BLaER1 treated with 17β-estradiol and CSF1 and Interleukin-3, amounts not matched to agents 10 nM and 100 nM (cell line): ENCODE results near the gene OR10H1.
A peak's percentile ranks its signal among the peaks of the same experiment; 100 is the strongest.
"Not testable (repeated sequence)": the region's sequence is repeated elsewhere in the genome, so short reads cannot be mapped to it uniquely, and the experiment has no call there.

ENCODE experiments used
- H3K27ac ChIP-seq, 11 experiments: shearing (Covaris generic); formaldehyde crosslinking; 2 replicates each; pipeline ENCODE4 v1.8.1; 2022
- H3K27me3 ChIP-seq, 11 experiments: shearing (Covaris generic); formaldehyde crosslinking; 2 replicates each; pipeline ENCODE4 v1.8.1; 2022
- H3K36me3 ChIP-seq, 11 experiments: shearing (Covaris generic); formaldehyde crosslinking; 2 replicates each; pipeline ENCODE4 v1.8.1; 2022
- H3K4me1 ChIP-seq, 10 experiments: shearing (Covaris generic); formaldehyde crosslinking; 2 replicates each; pipeline ENCODE4 v1.8.1; 2022
- H3K4me2 ChIP-seq, 11 experiments: shearing (Covaris generic); formaldehyde crosslinking; 2 replicates each; pipeline ENCODE4 v1.8.1; 2022
- H3K4me3 ChIP-seq, 10 experiments: shearing (Covaris generic); formaldehyde crosslinking; 2 replicates each; pipeline ENCODE4 v1.8.1; 2022
- H3K9ac ChIP-seq, 11 experiments: shearing (Covaris generic); formaldehyde crosslinking; 2 replicates each; pipeline ENCODE4 v1.8.1; 2022
- H3K9me3 ChIP-seq, 11 experiments: shearing (Covaris generic); formaldehyde crosslinking; replicated peaks in 1 of 11; 2 replicates each; pipeline ENCODE4 v1.8.1; 2022
- H4K20me1 ChIP-seq, 11 experiments: shearing (Covaris generic); formaldehyde crosslinking; 2 replicates each; pipeline ENCODE4 v1.8.1; 2022
- Cebpa-rat ChIP-seq, 11 experiments: shearing (Covaris generic); IDR thresholded peaks; 2 replicates each; pipeline ENCODE4 v1.8.1; 2022

The OR10H1 gene

GRCh38 chr19:15815306-15815705 is at the start of gene OR10H1:
Gene OR10H1, minus strand, starts transcription at chr19:15815664. Its CDS starts 7,627 bp downstream, at chr19:15808037.
- no peak for TF ChIP-seq Cebpa-rat (IDR thresholded peaks at IDR 0.05)
- H3K27me3 ChIP-seq: no peaks in the 10 kb centered on the region
- no peak within 1 kb of the TSS for H3K4me3 ChIP-seq
- no peak within 1 kb of the TSS for H3K27ac ChIP-seq
- no peak within 1 kb of the TSS for H3K9ac ChIP-seq
- no peak within 1 kb of the TSS for H3K4me2 ChIP-seq
- H3K4me1 ChIP-seq: peaks cover 0 to 3% (median 0%) of the 10 kb centered on the region in 10 experiments; a peak in 1 of 20 replicates
- H4K20me1 ChIP-seq: no peaks in the 10 kb centered on the region
- no peaks in the 10 kb centered on the region for H3K9me3 ChIP-seq
- no peaks in the 10 kb centered on the region for H3K36me3 ChIP-seq

- H3K4me2 ChIP-seq: peak overlapping the region in 9 of 11 experiments; percentile 5 to 54 (median 48); a peak in 16 of 22 replicates
- H3K9me3 ChIP-seq: peaks cover 0 to 6% (median 0%) of the 10 kb centered on the region in 11 experiments; a peak in 1 of 22 replicates
- H3K4me1 ChIP-seq: peaks cover 8 to 93% (median 87%) of the 10 kb centered on the region in 10 experiments; a peak in 19 of 20 replicates
- peak overlapping the region in 4 of 11 experiments; percentile 4 to 63 (median 37); a peak in 3 of 22 replicates for H3K9ac ChIP-seq
- H3K4me3 ChIP-seq: no peak overlapping the region
- no peaks in the 10 kb centered on the region for H3K36me3 ChIP-seq
- no peaks in the 10 kb centered on the region for H4K20me1 ChIP-seq
- H3K27me3 ChIP-seq: no peaks in the 10 kb centered on the region
- H3K27ac ChIP-seq: peak overlapping the region in 8 of 11 experiments; percentile 12 to 92 (median 40); a peak in 13 of 22 replicates
- no peak for TF ChIP-seq Cebpa-rat (IDR thresholded peaks at IDR 0.05)
Measured at GRCh38 chr19:15864824-15865223, 49.4 kb upstream of the OR10H1 start.

- H3K4me3 ChIP-seq: no peak overlapping the region
- peaks cover 0 to 6% (median 0%) of the 10 kb centered on the region in 11 experiments; a peak in 1 of 22 replicates for H3K9me3 ChIP-seq
- H4K20me1 ChIP-seq: no peaks in the 10 kb centered on the region
- peak overlapping the region in 7 of 11 experiments; percentile 22 to 57 (median 49); a peak in 10 of 22 replicates for H3K4me2 ChIP-seq
- peak overlapping the region in 6 of 11 experiments; percentile 1 to 61 (median 52); a peak in 8 of 22 replicates for H3K27ac ChIP-seq
- peak overlapping the region in 1 of 11 experiments; percentile 26; a peak in 1 of 22 replicates for H3K9ac ChIP-seq
- no peaks in the 10 kb centered on the region for H3K36me3 ChIP-seq
- no peak for TF ChIP-seq Cebpa-rat (IDR thresholded peaks at IDR 0.05)
- peaks cover 0 to 93% (median 85%) of the 10 kb centered on the region in 10 experiments; a peak in 17 of 20 replicates for H3K4me1 ChIP-seq
- no peaks in the 10 kb centered on the region for H3K27me3 ChIP-seq
Measured at GRCh38 chr19:15863272-15863671, 47.8 kb upstream of the OR10H1 start.

- Histone ChIP-seq H3K4me1 (peaks cover 0 to 86% (median 78%) of the 10 kb centered on the region in 10 experiments; a peak in 17 of 20 replicates), H3K27me3 (no peaks in the 10 kb centered on the region), H4K20me1 (no peaks in the 10 kb centered on the region), H3K4me3 (no peak overlapping the region), H3K9ac (peak overlapping the region in 2 of 11 experiments; percentile 23 to 26; a peak in 1 of 22 replicates), H3K9me3 (peaks cover 0 to 6% (median 0%) of the 10 kb centered on the region in 11 experiments; a peak in 1 of 22 replicates), H3K4me2 (peak overlapping the region in 9 of 11 experiments; percentile 4 to 57 (median 34); a peak in 15 of 22 replicates), H3K27ac (peak overlapping the region in 6 of 11 experiments; percentile 1 to 61 (median 52); a peak in 8 of 22 replicates), H3K36me3 (no peaks in the 10 kb centered on the region)
- TF ChIP-seq Cebpa-rat (IDR thresholded peaks at IDR 0.05): no peak
Measured at GRCh38 chr19:15862444-15862843, 47.0 kb upstream of the OR10H1 start.

GRCh38 chr19:15860522-15860921 is 45.1 kb upstream of the OR10H1 start:
- no peaks in the 10 kb centered on the region for H4K20me1 ChIP-seq
- peak overlapping the region in 6 of 11 experiments; percentile 18 to 69 (median 55); a peak in 9 of 22 replicates for H3K9ac ChIP-seq
- H3K36me3 ChIP-seq: no peaks in the 10 kb centered on the region
- peak overlapping the region in 8 of 11 experiments; percentile 40 to 73 (median 64); a peak in 16 of 22 replicates for H3K4me2 ChIP-seq
- no peak overlapping the region for H3K4me3 ChIP-seq
- TF ChIP-seq Cebpa-rat (IDR thresholded peaks at IDR 0.05): peak in 3 of 11 experiments; percentile 23 to 64 (median 59); a peak in 2 of 22 replicates
- H3K9me3 ChIP-seq: peaks cover 0 to 6% (median 0%) of the 10 kb centered on the region in 11 experiments; a peak in 1 of 22 replicates
- peak overlapping the region in 8 of 11 experiments; percentile 6 to 85 (median 74); a peak in 16 of 22 replicates for H3K27ac ChIP-seq
- H3K4me1 ChIP-seq: peaks cover 0 to 68% (median 58%) of the 10 kb centered on the region in 10 experiments; a peak in 16 of 20 replicates
- H3K27me3 ChIP-seq: no peaks in the 10 kb centered on the region

GRCh38 chr19:15859187-15859586 is 43.7 kb upstream of the OR10H1 start:
- Histone ChIP-seq H3K27me3 (no peaks in the 10 kb centered on the region), H3K4me1 (peaks cover 0 to 54% (median 45%) of the 10 kb centered on the region in 10 experiments; a peak in 16 of 20 replicates), H3K9me3 (peaks cover 0 to 6% (median 0%) of the 10 kb centered on the region in 11 experiments; a peak in 2 of 22 replicates), H3K4me3 (no peak overlapping the region), H3K4me2 (peak overlapping the region in 9 of 11 experiments; percentile 26 to 73 (median 64); a peak in 17 of 22 replicates), H3K9ac (peak overlapping the region in 4 of 11 experiments; percentile 23 to 69 (median 57); a peak in 3 of 22 replicates), H3K36me3 (no peaks in the 10 kb centered on the region), H3K27ac (peak overlapping the region in 6 of 11 experiments; percentile 58 to 85 (median 77); a peak in 12 of 22 replicates), H4K20me1 (no peaks in the 10 kb centered on the region)
- TF ChIP-seq Cebpa-rat (IDR thresholded peaks at IDR 0.05): peak in 1 of 11 experiments; percentile 56; a peak in 1 of 22 replicates

- Histone ChIP-seq H3K9ac (no peak overlapping the region), H4K20me1 (no peaks in the 10 kb centered on the region), H3K4me1 (peaks cover 0 to 26% (median 17%) of the 10 kb centered on the region in 10 experiments; a peak in 15 of 20 replicates), H3K4me3 (no peak overlapping the region), H3K27me3 (no peaks in the 10 kb centered on the region), H3K4me2 (no peak overlapping the region), H3K36me3 (peaks cover 0 to 7% (median 0%) of the 10 kb centered on the region in 11 experiments; a peak in 3 of 22 replicates), H3K27ac (no peak overlapping the region), H3K9me3 (peaks cover 40 to 77% (median 52%) of the 10 kb centered on the region in 11 experiments)
- TF ChIP-seq Cebpa-rat (IDR thresholded peaks at IDR 0.05): no peak
Measured at GRCh38 chr19:15850385-15850784, 34.9 kb upstream of the OR10H1 start.

- H3K9me3 ChIP-seq: peaks cover 21 to 58% (median 34%) of the 10 kb centered on the region in 11 experiments
- no peaks in the 10 kb centered on the region for H3K27me3 ChIP-seq
- H3K4me2 ChIP-seq: peak overlapping the region in 5 of 11 experiments; percentile 9 to 81 (median 56); a peak in 10 of 22 replicates
Measured at GRCh38 chr19:15846923-15847322, 31.5 kb upstream of the OR10H1 start.

GRCh38 chr19:15843894-15844222 is 28.4 kb upstream of the OR10H1 start:
- peak in 3 of 11 experiments; percentile 47 to 64 (median 50); a peak in 5 of 22 replicates for TF ChIP-seq Cebpa-rat (IDR thresholded peaks at IDR 0.05)
- H3K27me3 ChIP-seq, H3K4me3 ChIP-seq, H4K20me1 ChIP-seq, H3K36me3 ChIP-seq: not testable (repeated sequence)
- peak overlapping the region in 2 of 11 experiments; percentile 3 to 41; a peak in 2 of 22 replicates for H3K9ac ChIP-seq
- peak overlapping the region in 10 of 11 experiments; percentile 13 to 84 (median 63); a peak in 15 of 22 replicates for H3K4me2 ChIP-seq
- peaks cover 0 to 36% (median 10%) of the 10 kb centered on the region in 11 experiments; a peak in 12 of 22 replicates for H3K9me3 ChIP-seq
- H3K4me1 ChIP-seq: peaks cover 0 to 77% (median 37%) of the 10 kb centered on the region in 10 experiments; a peak in 17 of 20 replicates
- peak overlapping the region in 7 of 11 experiments; percentile 6 to 67 (median 35); a peak in 9 of 22 replicates for H3K27ac ChIP-seq

More at GRCh38 chr19:15846923-15847322, 31.5 kb upstream of the OR10H1 start:
- TF ChIP-seq Cebpa-rat (IDR thresholded peaks at IDR 0.05): no peak
- Histone ChIP-seq H3K27ac (no peak overlapping the region), H3K4me1 (peaks cover 0 to 60% (median 37%) of the 10 kb centered on the region in 10 experiments; a peak in 17 of 20 replicates), H3K4me3 (no peak overlapping the region), H3K36me3 (peaks cover 0 to 4% (median 0%) of the 10 kb centered on the region in 11 experiments; a peak in 3 of 22 replicates), H3K9ac (no peak overlapping the region), H4K20me1 (no peaks in the 10 kb centered on the region)
